HTERT RPE-1 (cell line): Measurements from ENCODE around the gene WFDC1.
"Not testable (repeated sequence)": the region's sequence is repeated elsewhere in the genome, so short reads cannot be mapped to it uniquely, and the experiment has no call there.

Experiments used
- in situ Hi-C: fragments of 300-500 bp; cut with MboI; formaldehyde crosslinking; loops from 4 replicates; pipeline ENCODE4 v1.14.3; 2020; ENCODE audit warnings: low sequenced_read_pairs

Gene WFDC1

DNA sequence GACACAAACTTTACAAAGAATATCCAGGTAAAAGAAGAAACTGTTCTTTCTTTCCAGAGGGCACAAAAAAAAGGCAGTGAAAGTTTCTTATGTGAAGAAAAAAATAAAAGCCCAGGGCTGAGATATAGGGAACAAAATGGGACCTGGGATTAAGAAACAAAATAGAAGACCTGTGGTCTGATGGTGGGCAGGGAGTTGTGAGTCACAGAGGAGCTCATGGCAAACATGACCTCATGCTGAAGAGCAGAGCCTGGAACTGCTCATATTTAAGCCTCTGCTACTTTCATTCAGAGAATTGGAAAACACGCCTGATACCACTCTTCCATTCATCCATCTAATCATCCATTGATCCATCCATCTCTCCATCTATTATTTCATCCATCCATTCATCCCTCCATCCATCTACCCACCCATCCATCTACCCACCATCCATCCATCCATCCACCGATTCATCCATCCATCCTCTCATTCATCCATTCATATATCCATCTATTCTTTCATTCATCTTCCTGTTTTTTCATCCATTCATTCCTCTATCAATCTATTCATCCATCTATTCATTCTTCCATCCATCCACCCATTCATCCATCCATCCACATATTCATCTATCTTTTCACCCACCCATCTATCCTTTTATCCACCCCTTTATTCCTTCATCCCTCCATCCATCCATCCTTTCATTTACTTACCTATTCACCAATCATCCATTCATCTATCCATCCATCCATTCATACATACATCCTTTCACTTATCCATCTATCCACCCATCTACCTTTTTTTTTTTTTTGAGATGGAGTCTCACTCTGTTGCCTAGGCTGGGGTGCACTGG is 30.0 kb downstream of the WFDC1 start:
- in situ Hi-C loops = no loop called here

DNA sequence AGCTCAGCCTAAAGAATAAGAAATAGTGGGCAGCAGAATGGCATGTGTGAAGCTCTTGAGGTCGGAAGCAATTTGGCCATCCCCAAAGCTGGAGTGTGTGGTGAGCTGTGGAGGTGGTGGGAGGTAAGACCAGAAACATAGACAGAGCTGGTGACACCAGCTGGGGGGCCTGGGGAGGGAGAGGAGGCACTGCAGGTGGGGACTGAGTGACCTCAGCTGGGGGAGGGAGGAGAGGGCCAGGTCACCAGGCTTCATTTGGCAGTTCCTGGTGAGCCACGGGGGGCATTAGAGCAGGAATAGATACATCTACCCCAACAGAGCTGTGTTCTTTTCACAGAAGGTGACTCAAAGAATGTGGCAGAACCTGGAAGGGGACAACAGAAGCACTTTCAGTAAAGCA is 31.9 kb downstream of the WFDC1 start:
- in situ Hi-C loops = no loop called here

DNA sequence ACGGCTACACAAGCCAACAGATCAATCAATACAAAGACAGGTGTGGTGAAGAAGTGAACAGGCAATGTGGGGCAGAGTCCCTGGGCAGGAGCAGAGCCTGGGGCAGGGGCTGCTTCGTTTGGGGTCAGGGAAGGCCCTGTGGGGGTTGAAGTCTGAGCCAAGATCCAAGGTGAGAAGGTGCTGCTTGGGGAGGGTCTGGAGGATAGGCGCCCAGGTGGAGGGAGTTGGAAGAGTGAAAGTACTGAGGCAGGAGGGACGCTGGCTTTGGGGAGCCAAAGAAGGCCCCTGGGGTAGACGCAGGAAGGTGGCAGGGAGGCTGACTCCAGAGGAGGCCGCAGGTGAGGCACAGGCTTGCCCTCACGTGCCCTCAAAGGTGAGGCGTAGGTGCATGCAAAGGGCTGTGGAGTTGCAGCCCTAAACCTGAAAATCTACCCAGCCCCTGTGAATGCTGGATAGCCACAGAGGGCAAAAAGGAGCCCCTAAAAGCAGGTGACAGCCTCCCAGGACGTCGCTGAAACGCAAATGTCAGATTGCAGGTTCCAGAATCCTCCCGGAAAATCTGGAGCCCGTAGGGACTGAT is 33.3 kb downstream of the WFDC1 start:
- in situ Hi-C loops = no loop called here

DNA sequence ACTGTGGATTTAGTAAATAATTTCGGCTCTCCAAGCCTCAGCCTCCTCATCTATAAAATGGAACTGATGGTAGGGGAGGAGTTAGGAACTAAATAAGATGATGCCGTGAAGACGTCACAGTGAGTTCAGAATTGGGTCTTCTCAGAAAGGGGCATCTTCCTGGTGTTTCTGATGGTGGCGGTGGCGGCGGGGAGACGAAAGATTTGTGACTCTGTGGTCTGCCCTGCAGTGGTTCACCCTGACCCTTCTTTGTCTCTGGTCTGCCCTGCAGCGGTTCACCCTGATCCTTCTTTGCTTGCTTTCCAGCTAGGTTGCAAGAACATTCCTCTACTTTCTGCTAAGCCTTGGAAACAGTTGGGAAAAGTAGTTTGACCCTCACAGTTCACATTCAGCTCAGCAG is 34.3 kb downstream of the WFDC1 start:
- in situ Hi-C loops = no loop called here

DNA sequence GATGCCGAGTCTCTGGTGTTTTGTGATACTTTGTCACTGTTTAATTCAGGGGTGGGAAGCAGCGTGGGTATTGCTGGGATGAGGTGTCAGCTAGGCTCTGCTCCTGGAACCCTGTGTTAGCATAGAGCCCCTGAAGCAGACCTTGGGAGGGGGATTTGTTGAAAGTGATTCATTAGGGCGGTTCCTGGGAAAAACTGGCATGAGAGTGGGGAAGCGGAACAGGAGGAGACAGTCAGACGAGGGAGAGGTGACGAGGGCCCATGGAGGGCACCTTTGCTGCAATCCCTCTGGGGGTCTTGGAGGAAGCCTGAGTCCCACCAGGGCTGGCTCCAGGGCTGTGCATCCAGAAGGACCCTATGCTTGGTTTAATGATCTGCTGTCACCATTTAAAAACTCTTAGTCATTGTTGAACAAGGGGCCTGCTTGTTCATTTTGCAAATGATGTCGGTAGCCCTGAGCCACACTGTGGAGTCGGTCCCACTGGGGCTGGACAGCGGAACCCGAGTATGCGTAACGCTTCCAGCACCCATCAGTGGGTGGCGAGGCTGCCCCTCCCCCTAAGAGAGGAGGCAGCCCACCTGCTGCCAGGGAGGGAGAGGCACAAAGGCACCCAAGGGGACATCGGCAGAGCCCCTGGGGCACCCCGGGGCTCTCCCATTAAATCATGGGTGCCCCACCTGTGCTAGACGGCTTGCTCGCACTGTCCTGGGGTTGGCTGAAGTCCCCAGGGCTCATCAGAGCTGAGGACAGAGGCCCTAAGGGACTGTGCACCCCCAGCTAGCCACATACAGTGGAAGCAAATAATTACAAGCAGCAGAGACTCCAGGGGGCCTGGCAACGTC is 35.4 kb downstream of the WFDC1 start:
- in situ Hi-C loops = no loop called here

DNA sequence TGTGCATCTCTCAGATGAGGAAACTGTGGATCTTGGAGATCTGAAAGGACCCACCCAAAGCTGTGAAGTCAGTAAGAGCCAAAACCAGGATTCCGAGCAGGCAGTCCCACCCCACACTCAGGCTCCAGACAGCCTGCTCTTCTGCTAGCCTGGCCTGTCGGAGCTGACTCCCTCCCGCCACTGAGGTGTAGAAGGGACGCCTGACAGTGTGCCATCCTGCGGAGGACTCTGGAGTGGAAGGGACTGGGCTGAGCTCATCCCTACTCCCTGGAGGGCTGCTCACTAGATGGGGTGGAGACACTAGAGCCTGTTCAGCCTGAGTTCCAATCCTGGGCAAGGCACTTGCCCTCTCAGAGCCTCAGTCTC is 36.0 kb downstream of the WFDC1 start:
- in situ Hi-C loops = no loop called here

DNA sequence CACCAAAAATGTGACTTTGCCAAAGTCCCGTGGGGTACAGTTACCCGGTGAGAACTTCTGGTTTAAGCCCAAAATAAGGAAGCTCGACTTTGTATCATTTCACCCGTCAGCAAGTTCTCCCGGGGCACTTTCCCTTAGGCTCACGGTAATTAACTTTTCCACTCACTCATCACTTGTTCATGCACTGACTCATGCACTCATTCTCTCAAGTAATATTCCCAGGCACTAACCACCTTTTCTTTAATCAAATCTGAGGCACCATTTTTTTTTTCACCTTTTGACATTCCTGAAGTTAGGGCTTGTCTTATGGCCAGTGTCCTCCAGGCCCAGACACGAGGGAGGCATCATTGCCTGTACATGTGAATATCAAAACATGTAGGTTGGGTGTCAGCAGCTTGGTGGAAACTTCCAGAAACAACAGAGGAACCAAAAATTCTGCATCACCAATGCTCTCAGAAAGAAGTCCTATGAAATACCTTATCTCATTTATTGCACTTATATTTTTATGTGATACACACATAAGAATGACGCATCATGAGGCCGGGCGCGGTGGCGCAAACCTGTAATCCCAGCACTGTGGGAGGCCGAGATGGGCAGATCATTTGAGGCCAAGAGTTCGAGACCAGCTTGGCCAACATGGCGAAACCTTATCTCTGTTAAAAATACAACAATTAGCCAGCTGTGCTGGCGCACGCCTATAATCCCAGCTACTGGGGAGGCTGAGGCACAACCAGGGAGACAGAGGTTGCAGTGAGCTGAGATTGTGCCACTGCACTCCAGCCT is 37.5 kb downstream of the WFDC1 start:
- in situ Hi-C loops = no loop called here

DNA sequence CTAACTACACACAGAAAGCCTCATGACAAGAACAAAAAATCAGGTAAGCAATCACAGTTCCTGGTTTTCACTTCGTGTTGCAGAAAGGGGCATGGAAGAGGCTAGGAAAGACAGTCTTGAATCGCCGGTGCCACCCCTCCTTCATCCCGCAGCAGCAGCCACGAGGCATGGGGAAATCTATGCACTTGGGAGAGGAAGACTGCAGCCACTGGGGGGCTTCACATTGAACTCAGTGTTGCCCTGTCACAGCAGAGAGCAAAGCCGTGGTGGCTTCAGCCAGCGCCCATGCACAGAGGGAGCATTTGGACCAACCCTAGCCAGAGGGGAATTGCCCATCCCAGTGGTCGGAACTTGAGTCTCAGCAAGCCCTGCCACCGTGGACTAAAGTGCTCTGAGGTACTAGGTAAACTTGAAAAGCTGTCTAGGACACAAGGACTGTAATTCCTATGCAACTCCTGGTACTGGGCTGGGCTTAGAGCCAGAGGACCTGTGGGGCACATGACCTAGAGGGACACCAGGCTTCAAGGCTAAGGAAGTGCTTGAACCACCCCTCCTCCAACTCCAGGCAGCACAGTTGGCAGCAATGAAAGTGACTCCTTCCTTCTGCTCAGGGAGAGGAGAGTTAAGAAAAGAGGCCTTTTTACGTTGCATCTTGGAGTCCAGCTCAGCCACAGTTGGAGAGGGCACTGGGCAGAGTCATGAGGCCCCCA is 38.5 kb downstream of the WFDC1 start:
- in situ Hi-C loops = no loop called here

DNA sequence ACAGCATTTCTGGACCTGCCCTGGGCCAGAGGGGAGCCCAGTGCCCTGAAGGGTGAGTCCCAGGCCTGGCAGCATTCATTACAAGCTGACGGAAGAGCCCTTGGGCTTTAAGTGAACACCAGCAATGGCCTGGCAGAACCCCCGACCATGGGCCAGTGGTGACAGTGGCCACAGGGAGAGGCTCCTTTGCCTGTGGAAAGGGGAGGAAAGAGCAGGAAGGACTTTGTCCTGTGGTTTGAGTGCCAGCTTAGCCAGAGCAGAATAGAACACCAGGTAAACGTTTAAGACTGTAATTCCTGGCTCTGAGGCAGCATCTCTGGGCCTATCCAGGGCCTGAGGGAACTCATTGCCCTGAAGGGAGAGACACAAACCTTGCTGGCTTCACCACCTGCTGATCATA is 39.4 kb downstream of the WFDC1 start:
- in situ Hi-C loops = no loop called here

DNA sequence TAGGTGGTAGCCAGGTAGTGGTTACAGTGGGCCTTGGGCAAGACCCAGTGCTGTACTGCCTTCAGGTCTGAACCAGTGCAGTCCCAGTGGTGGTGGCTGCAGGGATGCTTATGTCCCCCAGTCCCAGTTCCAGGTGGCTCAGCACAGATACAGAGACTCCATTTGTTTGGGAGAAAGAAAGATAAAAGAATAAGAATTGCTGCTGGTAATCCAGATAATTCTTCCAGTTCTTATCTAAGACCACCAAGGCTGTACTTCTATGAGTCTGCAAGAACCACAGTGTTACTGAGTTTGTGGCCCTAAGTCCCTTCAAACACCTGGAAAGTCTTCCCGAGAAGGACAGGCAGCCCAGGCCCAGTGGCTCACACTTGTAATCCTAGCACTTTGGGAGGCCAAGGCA is 39.8 kb downstream of the WFDC1 start:
- in situ Hi-C loops = no loop called here

DNA sequence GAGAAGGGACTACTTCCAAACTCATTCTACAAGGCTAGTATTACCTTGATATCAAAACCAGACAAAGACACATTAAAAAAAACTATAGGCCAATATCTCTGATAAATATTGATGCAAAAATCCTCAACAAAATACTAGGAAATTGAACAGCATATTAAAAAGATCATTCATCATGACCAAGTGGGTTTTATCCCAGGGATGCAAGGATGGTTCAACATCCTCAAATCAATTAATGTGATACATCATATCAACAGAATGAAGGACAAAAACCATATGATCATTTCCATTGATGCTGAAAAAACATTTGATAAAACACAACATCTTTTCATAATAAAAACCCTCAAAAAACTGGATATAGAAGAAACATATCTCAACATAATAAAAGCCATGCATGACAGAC is 42.6 kb downstream of the WFDC1 start:
- in situ Hi-C loops = not testable (repeated sequence)

DNA sequence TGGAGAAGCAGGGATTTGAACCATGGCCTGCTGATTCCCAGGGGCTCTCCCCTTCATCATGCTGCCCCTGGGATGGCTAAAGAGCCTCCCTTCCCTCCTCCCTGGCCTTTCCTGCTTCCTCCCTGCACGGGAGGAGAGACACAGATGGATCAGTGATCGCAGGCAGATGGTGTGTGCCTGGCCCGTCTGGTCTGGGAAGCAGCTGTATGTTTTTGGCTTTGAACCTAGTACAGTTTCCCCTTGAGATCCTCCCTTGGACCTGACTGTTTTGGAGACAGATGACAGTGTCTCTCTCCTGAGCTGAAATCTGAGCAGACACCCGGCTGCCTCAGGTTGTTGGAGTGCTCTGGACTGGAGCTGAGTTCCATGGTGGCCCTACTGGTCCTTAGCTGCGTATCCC is 44.6 kb downstream of the WFDC1 start:
- in situ Hi-C loops = no loop called here

DNA sequence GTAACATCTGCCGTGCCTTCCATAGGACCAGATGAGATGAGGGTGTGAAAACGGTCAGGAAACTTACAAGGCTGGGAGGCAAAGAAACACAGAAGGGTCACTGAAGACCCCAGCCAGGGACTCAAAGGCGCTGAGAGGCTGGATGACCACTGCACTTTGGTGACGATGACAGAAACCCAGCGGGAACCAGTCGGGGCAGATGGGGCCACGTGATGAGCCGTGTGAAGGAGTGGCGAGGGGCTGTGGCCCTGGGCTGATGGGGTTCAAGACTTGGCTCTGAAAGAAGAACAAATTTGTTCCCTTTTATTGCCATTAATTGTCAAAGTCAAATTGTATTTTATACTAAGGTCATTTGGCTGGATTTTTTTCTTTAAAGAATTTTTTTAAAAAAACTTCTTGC is 45.1 kb downstream of the WFDC1 start:
- in situ Hi-C loops = no loop called here

DNA sequence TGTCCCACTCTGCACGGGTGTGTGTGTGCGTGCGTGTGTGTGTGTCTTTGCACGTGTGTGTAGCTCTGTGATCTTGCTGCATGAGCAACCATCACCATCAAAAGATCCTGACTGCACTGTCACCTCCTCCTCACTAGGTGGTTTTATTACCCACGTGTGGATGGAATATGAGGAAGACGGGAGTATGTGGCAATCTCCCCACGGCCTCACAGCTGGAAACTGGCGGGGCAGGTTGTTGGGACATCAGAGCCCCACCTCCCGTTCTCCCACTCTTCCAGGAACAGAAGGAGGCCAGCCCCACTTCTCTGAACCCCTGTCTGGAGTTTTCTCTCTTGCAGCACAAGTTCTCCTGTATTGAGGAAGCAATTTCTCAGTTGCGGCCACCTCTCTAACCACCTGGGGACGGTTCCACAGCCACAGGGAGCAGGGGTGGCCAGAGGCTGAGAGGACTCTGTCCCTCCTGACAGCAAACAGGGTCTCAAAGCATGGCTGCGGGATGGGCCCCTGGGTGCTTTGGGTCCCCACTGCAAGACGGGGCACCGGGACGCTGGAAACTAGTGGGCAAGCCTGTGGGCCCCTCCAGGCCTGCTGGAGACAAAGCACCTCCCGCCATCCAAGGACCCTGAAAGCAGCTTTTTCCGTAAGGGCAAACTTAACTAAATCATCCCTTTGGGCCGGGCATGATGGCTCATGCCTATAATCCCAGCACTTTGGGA is 45.8 kb downstream of the WFDC1 start:
- in situ Hi-C loops = no loop called here

DNA sequence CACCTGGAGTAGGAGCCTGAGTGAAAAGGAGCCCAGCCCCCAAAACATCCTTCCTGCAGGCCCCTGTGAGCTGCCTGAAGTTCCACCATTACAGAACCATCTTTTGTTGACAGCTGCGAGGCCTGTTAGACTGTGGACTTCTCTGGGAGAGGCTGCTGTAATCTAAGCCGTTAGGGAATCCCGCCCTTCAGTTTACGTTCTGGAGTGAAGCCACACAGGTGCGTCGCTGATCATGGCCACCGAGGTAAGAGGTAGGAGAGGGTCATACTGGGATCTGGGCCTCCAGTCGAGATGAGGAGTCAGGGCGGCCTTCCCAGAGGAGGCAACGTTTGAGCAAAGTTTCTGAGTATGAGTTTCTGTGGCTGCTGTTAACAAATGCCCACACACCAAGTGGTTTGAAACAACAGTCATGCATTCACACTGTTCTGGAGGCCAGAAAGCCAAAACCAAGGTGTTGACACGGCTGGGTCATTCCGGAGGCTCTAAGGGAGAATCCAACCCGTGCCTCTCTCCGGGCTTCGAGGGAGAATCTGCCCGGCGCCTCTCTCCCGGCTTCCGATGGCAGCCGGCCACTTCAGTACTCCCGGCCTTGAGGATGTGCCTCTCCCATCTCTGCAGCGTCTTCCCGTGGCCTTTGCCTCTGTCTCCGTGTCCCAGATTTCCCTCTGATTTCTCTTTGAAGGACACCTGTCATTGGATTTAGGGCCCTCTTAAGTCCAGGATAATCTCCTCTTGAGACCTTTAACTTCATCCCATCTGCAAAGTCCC is 47.0 kb downstream of the WFDC1 start:
- in situ Hi-C loops = no loop called here

DNA sequence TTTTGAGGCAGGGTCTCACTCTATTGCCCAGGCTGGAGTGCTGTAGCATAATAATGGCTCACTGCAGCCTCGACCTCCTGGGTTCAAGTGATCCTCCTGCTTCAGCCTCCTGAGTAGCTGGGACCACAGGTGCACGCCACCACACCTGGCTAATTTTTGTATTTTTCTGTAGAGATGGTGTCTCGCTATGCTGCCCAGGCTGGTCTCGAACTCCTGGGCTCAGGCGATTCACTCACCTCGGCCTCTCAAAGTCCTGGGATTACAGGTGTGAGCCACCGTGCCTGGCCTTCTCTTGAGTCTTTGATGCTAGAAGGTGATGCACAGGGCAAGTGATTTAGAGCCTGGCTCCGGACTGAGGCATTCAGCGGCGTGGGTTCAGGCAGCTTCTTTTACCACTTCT is 49.1 kb downstream of the WFDC1 start:
- in situ Hi-C loops = not testable (repeated sequence)

DNA sequence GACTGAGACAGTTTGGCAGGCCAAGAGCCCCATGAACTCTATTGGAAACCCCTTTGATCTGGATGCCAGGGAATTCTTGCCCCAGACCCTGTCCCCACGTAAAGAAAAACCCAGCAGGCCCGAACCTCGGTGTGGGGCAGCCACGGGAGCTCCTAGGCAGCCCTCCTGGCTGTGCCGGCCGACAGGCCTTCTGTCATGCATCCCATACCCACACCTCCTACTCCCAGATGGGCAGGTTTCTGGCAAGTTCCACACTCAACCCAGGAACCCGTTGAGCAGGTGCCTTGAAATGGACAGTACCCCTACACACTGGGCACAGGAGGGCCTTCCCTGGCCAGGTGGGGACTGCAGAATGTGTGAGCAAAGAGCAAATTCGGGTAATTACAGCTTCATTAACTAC is 50.1 kb downstream of the WFDC1 start:
- in situ Hi-C loops = no loop called here

DNA sequence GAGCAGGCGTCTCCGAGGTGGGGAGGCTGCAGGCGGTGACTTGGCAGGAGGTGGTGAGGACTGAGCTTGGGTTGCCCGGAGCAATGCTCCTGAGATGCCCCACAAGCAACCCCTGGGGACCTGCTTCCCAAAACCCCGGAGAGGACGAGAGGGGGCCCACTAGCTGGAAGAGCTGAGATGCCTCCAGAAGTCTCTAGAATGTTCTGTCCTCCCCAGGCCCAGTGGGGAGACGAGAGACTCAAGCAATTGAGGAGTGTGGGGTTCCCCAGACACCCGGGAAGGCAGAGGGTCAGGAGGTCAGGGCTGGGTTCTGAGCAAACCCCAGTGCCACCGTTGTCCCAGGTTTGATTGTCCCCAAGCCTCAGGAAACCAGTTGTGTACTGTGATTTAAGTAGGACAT is 52.5 kb downstream of the WFDC1 start:
- in situ Hi-C loops = no loop called here

DNA sequence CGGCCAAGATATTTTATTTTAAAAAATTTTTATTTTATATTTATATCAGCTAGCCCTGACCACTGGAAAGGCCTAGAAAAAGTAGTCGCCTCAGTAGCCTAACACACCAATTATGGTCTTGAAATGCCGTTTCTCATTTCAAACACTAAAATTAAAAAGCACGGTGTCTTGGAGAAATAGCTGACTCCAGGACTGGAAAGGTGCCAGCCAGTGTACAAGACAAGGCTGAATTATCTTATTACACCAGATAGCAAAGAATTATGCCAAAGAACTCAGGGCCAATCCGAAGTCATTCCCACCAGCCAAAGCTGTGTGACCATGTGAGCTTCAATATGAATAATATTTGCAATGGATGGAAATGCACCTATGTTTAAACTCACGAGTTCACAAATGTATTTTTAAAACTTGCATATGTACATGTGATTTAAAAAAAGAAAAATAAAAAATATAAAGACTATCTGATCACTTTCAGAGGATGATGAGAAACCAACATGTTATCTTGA is 53.8 kb downstream of the WFDC1 start:
- in situ Hi-C loops = no loop called here
